Heart left ventricle (tissue), 13 donors: ENCODE data around the gene HDLBP.

Experiments used
- POLR2A ChIP-seq, 2 donors: fragments of 450-650 bp; IDR thresholded peaks; one replicate each; pipeline ENCODE4 v1.6.1; 2017; ENCODE audit warnings: antibody characterized with exemption in 2 of 2, mild to moderate bottlenecking in 2 of 2, moderate library complexity in 2 of 2
- TF ChIP-seq, protein P1 (sequence below), 12 donors: fragments of 200-600 bp; sonication (generic) in 4 of 12; IDR thresholded peaks; one replicate each; pipeline versions ENCODE4 v1.5.0 to v1.8.0; 2018 to 2022; ENCODE audit warnings: antibody characterized with exemption in 12 of 12, mild to moderate bottlenecking in 5 of 12
- donor health status: ischemic (EF 13 %, LVEDD 7.1; RV severe dilation, severe dysfunction).
- donor health status: DM: no; HTN: yes; CAD: no.
- donor health status: DM: no; HTN: no; CAD: no.
- donor health status: ischemic (EF 25% LVEDD 6.9; RV normal size, moderate dysfunction).
- donor health status: ischemic (EF 25% LVEDD 5.7; RV mildly dilated, moderate dysfunction).
- donor health status: ischemic (EF 35%, LVEDD 5.7; RV mildly dilated, moderate dysfunction).
- donor health status: nonischemic (EF 11% LVEDD 7.7; RV severe dilation, severe dysfunction).
- donor health status: DM: yes; HTN: yes; CAD: no.
- donor health status: PGD.
- donor health status: ischemic (EF 29% LVEDD 5.4; RV normal size, mild dysfunction).
- donor health status: nonischemic (EF 23%, LVEDD 6.1; RV moderate dilation, normal function).

DNA sequence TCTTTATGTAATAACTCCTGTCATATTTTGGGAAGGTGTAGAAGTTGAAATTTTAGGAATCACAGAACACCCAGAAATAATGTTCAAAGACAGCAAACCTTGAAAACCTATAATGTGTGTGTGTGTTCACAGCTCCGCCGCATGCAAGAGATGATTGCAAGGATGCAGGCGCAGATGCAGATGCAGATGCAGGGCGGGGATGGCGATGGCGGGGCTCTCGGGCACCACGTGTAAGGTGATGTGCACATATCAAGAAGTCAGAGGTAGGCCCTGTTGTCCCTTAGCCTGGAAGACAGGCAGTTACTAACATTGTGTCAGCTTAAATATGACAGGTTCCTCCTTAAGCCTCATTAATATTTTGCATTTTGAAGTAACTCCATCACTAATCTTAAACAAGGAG, 34.5 kb upstream of the HDLBP start:
- TF ChIP-seq POLR2A (IDR thresholded peaks at IDR 0.05), result no peak
- TF ChIP-seq, protein P1, sequence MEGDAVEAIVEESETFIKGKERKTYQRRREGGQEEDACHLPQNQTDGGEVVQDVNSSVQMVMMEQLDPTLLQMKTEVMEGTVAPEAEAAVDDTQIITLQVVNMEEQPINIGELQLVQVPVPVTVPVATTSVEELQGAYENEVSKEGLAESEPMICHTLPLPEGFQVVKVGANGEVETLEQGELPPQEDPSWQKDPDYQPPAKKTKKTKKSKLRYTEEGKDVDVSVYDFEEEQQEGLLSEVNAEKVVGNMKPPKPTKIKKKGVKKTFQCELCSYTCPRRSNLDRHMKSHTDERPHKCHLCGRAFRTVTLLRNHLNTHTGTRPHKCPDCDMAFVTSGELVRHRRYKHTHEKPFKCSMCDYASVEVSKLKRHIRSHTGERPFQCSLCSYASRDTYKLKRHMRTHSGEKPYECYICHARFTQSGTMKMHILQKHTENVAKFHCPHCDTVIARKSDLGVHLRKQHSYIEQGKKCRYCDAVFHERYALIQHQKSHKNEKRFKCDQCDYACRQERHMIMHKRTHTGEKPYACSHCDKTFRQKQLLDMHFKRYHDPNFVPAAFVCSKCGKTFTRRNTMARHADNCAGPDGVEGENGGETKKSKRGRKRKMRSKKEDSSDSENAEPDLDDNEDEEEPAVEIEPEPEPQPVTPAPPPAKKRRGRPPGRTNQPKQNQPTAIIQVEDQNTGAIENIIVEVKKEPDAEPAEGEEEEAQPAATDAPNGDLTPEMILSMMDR (IDR thresholded peaks at IDR 0.05), result no peak
